OCI-M2 (cell line): Measurements from ENCODE around the gene RGPD5.
"Not testable (repeated sequence)": the region's sequence is repeated elsewhere in the genome, so short reads cannot be mapped to it uniquely, and the experiment has no call there.

Experiments used
- DNase-seq: peaks from one replicate; lab custom pipeline; 2025; ENCODE audit not compliant: unreplicated experiment; lab: John Stamatoyannopoulos, UW

Gene RGPD5

DNA sequence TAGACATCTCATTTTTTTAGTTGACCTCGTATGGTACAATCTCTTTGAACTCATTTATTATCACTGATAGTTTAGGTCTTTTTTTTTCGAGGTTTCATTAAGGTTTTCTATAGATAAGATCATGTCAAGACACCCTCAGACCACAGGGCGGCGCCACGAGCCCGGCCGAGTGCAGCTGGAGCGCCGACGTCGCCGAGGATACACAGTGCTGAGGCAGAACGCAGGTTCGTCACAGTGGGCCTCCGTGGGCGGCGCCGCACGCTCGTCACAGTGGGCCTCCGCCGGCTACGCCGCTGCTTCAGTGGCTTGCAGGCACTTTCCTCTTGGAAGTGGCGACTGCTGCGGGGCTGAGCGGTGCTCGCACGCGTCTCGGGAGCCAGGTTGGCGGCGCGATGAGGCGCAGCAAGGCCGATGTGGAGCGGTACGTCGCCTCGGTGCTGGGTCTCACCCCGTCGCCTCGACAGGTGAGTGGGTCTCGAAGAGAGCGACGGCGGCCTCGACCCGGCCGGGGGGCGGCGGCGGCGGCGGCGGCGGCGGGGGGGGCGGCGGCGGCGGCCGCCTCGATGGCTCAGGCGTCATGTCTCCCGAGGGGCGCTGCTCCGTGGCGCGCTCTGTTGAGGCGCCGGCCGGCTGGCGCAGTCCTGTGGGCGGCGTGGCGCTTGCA is at the start of gene RGPD5:
TSS of gene RGPD5 (plus strand) at position 232 of the 664 bp plus-strand sequence. CDS start at position 393, 161 bp downstream.
- not testable (repeated sequence) for DNase-seq

DNA sequence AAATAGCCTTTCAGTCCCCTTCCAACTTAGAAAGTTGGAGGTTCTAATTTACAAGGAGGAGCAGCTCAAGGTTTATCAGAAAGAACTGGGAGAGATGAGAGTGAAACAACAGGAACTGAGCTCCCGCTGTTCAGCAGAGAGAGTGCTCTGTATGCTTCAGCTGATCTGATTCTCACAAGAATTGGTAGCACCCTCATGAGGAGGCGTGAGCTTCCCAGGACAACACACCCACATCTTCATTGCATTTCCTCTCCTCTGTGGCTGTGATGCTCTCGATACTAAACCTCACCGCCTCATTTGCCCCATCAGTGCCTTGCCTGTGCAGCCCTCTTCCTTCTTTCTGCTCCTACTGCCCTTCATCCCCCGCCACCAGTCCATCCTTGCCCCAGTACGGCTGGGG is 42.5 kb upstream of the RGPD5 start:
- DNase-seq, result not testable (repeated sequence)

DNA sequence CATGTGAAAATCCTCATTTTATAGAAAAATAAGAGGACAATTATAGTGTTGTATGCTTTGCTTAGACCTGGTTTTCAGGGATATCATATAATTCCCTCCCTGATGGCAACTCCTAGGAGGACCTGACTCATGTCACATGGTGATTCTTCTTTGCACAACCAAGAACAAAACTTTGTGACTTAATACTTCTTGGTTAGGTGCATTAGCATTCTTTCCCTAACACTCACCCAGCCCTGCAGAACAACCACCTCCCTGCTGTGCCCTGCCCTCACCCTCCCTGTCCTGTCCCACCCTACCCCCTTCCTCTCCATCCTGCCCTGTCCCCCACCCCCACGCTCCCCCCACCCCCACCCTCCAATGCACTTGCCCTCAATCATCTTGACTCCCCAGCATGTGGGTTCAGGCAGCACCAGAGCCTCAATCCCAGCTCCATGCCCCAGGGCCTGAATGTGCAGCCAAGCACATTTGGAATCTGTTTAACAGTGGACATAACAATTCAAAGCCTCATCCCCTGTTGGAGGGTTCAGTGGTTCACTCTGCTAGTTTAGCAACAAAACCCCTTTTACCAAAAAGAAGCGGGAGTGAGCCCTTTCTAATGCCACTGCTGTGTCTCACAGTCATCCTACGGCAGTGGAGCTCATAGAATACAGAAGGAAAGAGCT is 36.8 kb upstream of the RGPD5 start:
- DNase-seq, result not testable (repeated sequence)

DNA sequence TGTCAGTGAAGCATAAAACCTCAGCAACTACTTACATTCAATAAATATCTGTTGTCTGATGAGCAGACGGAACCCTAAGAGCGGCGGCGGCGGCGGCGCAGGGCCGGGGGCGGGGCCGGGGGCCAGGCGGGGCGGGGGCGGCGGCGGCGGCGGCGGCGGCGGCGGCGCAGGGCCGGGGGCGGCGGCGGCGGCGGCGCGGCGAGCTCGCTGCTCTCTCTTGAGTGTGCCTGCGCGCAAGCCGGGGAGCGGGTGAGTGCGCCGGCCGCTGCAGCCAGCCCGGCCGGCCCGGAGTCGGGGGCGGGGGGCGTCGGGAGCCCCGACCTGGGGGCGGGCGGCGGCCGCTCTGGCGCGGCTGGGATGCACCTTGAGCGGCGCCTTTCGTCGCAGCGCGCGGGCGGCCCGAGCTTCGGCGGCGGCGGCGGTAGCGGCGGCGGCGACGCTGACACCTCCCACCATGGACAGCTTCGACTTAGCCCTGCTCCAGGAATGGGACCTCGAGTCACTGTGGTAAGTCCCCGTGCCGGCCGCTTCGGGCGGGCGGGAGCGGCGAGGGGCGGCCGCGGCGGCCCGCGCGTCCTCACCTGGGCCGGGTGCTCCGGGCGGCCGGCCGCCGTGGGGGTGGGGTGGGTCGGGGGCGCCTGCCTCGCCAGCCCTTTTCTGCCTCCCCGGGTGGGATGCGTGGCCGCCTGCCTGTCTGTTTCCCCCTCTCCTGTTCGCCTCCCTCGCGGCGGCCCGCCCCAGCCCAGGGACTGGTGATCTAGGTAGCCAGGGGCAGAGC is 33.7 kb upstream of the RGPD5 start:
- not testable (repeated sequence) for DNase-seq

DNA sequence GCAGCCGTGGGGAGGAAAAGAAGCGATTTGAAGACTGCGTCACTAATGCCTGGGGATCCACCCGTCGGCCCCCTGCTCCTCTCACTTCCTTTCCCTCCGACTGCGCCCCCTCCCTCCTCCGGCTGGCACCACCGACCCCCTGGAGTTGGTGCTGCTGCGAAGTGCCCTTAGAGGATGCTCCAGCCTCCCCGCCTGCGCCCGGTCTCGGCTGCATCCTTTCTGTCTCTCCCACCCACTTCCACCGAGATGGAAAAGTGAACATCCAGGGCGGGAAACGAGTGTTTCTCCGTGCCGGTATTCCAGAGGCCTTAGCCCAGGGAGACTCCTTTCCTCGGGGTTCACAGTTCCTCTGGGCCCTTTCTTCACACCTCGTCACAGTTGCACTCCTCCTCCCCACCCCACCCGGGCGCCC is 33.1 kb upstream of the RGPD5 start:
- not testable (repeated sequence) for DNase-seq

DNA sequence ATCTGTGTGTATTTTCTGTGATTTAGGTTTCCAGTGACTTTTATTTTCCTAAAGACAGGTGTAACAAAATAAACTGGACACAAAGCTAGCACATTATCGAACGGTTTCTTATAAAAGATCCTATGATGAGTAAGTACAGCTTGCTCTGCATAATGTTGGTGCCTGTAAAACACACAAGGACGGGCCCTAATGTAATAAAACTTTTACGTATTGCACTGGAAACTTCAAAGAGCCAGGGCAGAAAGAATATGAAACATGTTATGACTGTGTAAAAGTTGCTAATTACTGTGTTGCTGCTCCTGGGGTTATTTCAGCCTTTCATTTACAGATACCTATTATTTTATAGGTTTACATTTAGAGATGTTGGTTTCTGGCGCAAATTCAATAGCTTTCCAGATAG is 32.1 kb upstream of the RGPD5 start:
- not testable (repeated sequence) for DNase-seq

DNA sequence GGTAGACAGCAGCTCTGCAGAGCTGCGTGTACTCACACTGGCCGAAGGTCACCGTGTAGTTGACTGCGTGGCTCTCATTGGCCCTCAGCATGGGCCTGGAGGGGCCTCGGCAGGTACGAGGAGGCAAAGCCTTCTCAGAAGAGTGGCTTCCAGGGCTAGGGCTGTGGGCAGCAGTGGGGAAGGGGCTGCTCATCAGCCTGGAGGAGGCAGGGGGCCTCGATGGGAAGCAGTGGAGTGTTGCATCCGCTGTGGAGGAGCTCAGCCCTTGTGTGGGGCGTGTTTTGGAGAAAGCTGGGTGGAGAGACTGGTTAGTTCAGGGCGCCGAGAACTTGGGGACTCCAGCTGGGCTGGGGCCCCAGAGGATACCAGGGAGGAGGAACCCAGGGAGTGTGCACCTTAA is 28.0 kb upstream of the RGPD5 start:
- DNase-seq, result not testable (repeated sequence)

DNA sequence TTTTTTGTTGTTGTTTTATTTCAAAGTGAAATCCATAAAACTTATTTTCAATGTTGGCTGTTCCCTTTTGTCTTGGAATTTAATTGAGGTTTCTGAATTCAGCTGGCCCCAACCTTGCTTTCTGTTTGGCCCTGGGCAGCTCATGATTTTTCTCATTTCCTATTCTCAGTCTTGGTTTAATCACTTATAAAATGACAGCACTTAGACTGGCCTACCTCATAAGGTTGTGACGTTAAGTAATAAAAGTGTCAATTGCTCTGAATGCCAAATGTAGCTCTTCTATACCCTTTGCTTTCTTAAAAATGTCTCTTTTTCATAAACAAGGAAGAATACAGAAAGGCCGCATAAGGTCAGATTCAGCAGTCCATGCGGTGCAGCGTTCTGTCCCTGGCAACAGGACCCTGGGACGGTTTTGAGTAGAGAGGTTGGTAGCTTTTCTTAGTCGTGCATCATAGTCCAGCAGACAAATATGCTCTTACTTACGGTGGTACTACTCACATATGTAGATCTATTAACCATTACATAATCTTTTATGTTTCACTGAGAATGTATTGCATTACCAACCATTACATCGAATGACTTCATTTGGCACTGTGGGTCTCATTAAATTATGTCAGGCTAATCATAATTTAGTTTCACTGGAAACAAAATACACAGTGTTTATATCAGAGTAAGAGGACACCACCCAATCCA is 27.1 kb upstream of the RGPD5 start:
- DNase-seq, result not testable (repeated sequence)

DNA sequence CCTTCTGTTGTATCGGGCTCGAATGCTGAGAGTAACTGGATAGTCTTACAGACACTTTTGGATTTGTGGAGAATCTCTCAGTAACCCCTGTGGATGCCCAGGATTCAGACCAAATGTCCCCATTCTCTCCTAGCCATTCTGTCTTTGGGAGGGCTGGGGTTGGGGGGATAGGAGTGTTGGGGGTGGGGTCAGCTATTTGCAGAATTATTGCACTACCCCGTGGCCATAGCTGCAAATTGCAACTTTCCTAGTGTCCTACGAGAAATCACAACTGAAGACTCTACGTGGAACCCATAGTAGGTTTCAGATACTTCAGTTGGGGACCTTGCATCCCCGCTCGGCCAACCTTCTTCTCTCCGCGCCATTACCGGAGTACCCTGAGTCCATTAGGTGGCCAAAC is 25.2 kb upstream of the RGPD5 start:
- DNase-seq, result not testable (repeated sequence)

DNA sequence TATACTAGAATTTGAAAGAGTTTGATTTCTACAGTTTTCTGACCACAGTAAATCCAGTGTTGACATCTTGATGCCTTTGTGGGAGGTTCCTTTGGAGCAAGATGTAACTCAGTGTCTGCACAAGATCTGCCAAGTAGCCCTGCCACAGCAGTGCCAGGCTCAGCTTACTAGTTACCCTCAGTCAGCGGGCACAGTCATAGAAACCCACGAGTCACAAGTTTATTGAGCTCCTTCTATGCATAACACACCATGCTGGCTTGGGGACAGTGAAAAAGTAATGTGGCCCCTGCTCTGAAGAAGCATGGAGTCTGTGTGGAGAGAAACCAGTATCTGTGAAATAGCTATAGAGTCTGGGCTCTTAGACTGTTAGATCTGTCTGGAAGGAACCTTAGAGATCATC is 15.0 kb upstream of the RGPD5 start:
- not testable (repeated sequence) for DNase-seq

DNA sequence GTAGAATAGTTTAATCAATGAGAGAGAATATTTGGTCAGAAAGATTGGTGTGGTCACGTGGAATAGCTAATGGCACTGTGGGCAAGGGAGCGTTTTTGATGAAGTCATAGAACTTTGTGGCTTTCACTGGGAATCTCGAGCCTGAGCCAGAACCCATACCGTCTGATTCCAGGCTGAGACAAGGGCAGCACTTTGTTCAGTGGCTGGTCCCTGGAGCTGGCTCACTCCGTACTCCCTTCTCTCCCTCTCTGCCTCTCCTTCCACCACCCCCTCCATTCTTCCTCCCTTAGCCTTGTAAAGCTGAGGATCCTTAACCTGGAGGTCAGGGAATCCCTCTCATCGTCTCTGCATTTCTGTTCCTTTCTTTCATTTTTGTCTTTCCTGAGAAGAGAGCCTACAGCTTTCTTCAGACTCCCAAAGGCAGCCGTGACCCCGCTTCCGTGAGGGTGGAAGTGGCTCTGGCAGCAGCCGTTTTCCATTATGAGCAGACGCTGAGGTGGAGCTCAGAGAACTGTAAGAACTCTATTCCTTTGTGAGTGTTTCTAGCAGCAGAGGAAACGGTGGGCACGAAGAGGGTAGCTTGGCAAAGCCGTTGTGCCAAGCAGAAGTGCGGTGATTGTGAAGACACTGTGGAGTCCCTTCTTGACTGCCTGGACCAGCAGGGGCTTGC is 12.8 kb upstream of the RGPD5 start:
- DNase-seq, result not testable (repeated sequence)

DNA sequence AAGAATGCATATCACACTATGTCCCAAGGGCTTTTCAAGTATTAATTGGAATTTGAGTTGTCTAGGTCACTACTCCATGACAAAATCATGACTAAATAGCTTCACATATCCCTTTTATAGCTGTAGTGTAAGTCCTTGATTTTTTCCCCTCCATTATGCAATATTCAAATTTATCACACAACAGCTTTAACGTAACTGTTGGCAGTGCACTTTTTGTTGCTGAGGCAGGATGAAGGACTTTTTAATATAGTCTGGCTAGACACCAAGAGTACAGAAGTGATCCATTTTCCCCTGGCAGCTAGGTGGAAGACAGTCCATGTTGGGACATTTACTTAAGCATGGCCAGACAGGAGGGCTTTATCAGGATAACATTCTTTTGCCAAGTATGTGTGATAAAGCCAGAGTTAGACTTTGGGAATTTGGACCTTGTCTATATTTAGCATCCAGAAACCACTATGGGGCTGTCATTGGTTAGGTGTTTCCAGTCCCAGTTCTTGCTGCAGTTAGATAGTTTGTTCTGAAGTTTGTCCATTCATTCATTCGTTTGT is 11.6 kb upstream of the RGPD5 start:
- not testable (repeated sequence) for DNase-seq

DNA sequence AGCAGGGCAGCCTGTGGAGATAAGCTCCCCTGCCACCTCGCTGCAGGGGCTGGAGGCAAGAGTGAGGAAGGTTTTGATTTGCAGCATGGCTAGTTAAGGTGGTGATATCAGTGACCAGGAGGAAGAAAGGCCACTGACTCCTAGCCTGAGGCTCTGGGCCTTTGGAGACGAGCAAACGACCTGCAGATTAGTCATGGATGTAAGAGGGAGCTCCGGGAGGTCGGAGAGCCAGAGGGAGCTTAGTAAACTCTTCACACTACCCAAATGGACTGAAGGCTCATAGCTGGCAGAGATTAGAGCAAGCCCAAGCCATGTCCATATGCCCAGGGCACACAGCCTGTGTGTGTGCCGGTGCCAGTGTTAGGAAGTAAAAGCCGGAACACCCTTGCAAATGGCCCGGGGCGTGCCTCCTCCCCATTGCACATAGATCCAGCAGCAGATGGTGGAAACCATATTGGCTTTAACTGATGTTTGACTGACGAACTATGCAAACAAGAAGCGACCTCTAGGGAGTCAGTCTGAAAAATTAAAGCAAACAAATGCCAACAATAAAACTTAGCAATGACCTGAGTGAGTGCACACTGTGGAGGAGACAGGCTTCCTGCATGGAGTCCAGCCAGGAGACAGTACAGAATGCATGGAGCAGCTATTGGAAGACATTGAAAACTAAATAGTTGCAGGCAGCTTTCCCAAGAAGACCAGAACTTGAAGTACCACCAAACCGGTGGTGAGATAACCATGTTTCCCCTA is 2.4 kb upstream of the RGPD5 start:
- DNase-seq, result not testable (repeated sequence)

DNA sequence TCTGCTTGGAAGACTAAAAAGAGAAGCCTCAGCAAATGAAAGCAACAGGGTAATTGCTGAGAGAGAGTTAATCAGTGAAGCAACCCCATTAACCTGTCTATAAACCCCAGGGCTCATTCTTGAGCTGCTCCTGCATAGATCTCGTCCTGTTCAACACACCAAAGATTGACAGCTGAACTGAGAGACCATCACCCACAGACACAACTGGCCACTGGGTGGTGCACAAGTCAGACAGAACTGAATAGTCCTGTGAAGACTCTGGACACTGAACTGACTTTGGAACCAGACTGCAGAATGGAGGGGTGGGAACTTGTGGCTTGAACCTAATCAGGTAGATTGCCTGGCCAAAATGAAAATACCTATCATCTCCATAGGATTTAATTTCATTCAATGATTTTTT is 1.4 kb upstream of the RGPD5 start:
- not testable (repeated sequence) for DNase-seq

DNA sequence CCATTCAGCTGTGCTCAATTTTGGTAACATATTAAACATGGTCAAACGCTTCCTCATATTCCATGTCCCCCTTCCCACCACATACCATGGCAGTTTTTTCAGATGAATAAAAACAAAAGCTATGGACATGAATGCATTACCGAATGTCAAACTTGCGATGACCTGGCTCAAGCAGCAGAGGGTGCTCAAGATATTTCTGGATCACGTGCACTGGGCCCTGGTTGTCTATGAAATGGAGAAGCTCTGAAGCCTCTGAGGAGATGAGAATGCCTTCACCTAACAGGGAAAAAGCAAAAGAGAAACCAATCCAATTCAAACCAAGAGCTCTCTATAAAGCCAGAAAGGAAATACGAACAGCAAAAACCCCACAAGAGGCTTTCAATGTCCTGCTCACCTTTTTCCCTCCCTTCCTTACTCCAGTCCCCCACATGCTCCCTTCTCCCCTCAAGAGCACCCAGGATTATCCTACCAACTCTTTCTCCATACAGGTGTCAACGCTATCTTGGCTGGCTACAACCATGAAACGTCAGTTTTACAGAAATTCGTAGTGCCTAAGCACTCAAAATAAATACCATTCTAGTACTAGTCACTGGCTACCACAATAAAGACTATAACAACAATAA is 77.1 kb downstream of the RGPD5 start:
- DNase-seq, result not testable (repeated sequence)

DNA sequence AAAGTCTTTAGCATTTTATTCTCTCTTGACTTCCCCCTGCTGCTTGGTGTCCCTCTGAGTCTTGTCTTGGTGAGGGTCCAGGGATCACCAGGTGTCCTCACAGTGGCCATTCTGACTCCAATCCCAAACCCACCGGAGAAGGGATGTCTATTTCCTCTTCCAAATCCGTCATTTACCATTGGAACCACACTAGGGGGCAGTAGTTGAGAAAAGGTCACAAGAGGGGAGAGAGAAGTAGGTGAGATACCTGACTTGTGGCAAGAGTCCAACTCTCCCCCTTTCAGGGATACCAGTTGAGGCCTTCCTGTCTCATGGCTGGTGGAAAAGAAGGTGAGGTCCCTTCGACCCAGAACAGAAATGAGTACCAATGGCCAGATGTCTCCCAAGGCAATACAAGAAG is 82.5 kb downstream of the RGPD5 start:
- not testable (repeated sequence) for DNase-seq

DNA sequence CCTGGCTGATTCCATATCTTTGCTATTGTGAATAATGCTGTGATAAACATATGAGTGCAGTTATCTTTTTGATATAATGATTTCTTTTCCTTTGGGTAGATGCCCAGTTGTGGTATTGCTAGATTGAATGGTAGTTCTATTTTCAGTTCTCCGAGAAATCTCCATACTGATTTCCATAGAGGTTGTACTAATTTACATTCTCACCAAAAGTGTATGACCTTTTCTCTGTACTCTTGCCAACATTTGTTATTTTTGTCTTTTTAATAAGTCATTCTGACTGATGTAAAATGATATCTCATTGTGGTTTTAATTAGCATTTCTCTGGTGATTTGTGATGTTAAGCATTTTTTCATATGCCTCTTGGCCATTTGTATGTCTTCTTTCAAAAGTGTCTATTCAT is 88.0 kb downstream of the RGPD5 start:
- DNase-seq, result not testable (repeated sequence)

DNA sequence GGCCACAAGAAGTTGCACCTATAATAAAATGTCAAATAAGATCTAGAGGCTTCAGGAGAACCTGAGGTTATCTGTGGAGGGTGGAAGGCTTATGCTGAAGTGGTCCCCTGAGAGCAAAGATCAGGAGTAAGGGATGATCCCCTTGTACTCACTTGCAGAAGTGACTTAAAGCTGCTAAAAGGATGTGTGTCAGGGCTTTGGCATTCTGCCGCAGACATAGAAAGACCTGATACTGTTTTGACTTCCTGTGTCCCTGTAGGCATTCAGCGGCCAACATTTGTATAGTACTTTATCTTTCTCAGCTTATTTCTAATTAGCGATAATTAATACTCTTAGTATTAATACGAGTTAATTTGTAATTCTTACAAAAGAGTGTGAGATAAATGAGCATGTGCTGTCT is 94.3 kb downstream of the RGPD5 start:
- not testable (repeated sequence) for DNase-seq

DNA sequence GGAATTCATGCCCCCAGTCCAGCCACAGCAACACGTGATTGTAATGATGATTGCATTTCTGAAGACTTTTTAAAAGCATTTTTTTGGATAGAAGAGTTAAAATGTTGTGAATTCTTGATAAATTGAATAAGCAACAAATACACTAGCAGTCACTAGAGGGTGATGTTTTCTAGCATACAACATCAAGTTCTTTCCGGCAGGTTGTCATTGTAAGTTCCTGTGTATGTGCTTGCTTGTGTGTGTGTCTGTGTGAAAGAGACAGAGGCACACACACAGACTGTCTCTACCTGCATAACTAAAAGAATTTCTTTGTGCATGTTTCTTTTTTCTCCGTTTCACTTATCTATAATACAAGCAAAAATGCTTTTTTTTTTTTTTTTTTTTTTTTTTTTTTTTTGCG is 95.8 kb downstream of the RGPD5 start:
- DNase-seq, result not testable (repeated sequence)
